ENCODE results near the gene ECSIT.

The ECSIT gene

GRCh38 chr19:11540645-11541044 is 11.7 kb upstream of the ECSIT start:
- DNase-seq = no peak
- H3K4me3 ChIP-seq (ENCODE audit: low read depth, low read length) = no peak overlapping the region
- in situ Hi-C loops (cut with HindIII; ENCODE audit: low pct_ligation_motif_present, low sequenced_read_pairs) = no loop called here
- H3K27me3 ChIP-seq (replicated peaks) = no peaks in the 10 kb centered on the region
- H3K36me3 ChIP-seq (replicated peaks) = no peaks in the 10 kb centered on the region
- no peak overlapping the region for H3K27ac ChIP-seq
- TF ChIP-seq, protein P1, sequence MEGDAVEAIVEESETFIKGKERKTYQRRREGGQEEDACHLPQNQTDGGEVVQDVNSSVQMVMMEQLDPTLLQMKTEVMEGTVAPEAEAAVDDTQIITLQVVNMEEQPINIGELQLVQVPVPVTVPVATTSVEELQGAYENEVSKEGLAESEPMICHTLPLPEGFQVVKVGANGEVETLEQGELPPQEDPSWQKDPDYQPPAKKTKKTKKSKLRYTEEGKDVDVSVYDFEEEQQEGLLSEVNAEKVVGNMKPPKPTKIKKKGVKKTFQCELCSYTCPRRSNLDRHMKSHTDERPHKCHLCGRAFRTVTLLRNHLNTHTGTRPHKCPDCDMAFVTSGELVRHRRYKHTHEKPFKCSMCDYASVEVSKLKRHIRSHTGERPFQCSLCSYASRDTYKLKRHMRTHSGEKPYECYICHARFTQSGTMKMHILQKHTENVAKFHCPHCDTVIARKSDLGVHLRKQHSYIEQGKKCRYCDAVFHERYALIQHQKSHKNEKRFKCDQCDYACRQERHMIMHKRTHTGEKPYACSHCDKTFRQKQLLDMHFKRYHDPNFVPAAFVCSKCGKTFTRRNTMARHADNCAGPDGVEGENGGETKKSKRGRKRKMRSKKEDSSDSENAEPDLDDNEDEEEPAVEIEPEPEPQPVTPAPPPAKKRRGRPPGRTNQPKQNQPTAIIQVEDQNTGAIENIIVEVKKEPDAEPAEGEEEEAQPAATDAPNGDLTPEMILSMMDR (IDR thresholded peaks at IDR 0.05; ENCODE audit: low read depth, low read length, missing control alignments) = no peak

DNA sequence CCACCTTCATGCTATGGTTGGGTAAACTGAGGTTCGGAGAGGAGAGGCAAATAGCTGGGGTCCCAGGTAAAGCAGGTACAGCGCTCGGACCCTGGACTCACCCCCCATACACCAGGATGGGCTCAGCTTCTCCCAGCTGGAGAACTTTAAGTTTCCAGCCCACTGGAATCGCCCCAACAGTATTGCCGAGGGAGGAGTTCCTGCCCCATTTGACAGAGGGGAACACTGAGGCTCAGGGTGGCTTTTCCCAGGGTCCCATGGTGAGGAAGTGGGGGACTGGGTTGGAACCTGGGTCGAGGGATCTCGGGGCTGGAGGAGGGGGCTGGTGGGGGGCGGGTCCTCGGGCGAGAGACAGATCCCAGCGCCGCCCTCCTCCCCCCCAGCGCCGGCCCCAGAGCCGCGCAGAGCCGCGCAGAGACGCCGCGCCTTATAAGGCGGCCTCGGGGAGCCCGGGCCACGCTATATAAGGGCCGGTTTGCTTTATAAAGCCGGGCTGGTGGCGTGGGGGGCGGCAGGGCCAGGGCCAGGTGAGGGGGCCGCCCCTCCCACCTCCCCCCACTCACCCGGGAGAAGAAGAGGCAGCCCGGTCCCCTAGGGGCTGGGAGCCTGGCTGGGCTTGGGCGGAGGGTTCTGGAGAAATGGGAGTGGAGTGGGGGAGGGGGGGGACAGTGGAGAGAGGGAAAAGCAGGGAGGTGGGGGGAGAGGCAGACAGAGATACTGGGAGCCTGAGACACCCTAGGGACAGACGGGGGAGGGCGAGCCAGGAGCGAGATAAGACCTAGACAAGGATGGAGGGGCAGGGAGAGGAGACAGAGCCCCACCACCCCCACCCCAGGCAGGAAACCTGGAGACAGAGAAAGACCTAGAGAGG is 10.8 kb upstream of the ECSIT start:
- DNase-seq = peak; percentile 28
- peak overlapping the region; percentile 36 for H3K4me3 ChIP-seq (ENCODE audit: low read depth, low read length)
- TF ChIP-seq, protein P1 (IDR thresholded peaks at IDR 0.05; ENCODE audit: low read depth, low read length, missing control alignments) = no peak

GRCh38 chr19:11538232-11539036 is 9.5 kb upstream of the ECSIT start, which contains the start of gene CNN1:
TSS of gene CNN1 (plus strand) at chr19:11538851. CDS start at chr19:11538928, 77 bp downstream.
- Histone ChIP-seq H3K4me3 (ENCODE audit: low read depth, low read length) (peak within 1 kb of the TSS; percentile 30), H3K36me3 (replicated peaks) (no peaks in the 10 kb centered on the region), H3K27me3 (replicated peaks) (no peaks in the 10 kb centered on the region), H3K27ac (no peak within 1 kb of the TSS)
- in situ Hi-C loops (cut with HindIII; ENCODE audit: low pct_ligation_motif_present, low sequenced_read_pairs) = no loop called here
- DNase-seq = peak; percentile 81
- TF ChIP-seq, protein P1 (IDR thresholded peaks at IDR 0.05; ENCODE audit: low read depth, low read length, missing control alignments) = no peak

More for the DNA sequence above, 10.8 kb upstream of the ECSIT start:
- H3K36me3 ChIP-seq (replicated peaks) = no peaks in the 10 kb centered on the region
- in situ Hi-C loops (cut with HindIII; ENCODE audit: low pct_ligation_motif_present, low sequenced_read_pairs) = no loop called here
- H3K27me3 ChIP-seq (replicated peaks) = no peaks in the 10 kb centered on the region
- no peak overlapping the region for H3K27ac ChIP-seq

- peak overlapping the region; percentile 80 for H3K27ac ChIP-seq
- DNase-seq = peak; percentile 89
- H3K36me3 ChIP-seq (replicated peaks) = no peaks in the 10 kb centered on the region
- TF ChIP-seq, protein P1 (IDR thresholded peaks at IDR 0.05; ENCODE audit: low read depth, low read length, missing control alignments) = peak; percentile 74
- no peaks in the 10 kb centered on the region for H3K27me3 ChIP-seq (replicated peaks)
- in situ Hi-C loops (cut with HindIII; ENCODE audit: low pct_ligation_motif_present, low sequenced_read_pairs) = no loop called here
- peak overlapping the region; percentile 37 for H3K4me3 ChIP-seq (ENCODE audit: low read depth, low read length)
These were observed 7.1 kb upstream of the ECSIT start for GRCh38 chr19:11535792-11536595.

GRCh38 chr19:11534948-11535347 is 6.0 kb upstream of the ECSIT start:
- H3K4me3 ChIP-seq (ENCODE audit: low read depth, low read length) = no peak overlapping the region
- TF ChIP-seq, protein P1 (IDR thresholded peaks at IDR 0.05; ENCODE audit: low read depth, low read length, missing control alignments) = no peak
- in situ Hi-C loops (cut with HindIII; ENCODE audit: low pct_ligation_motif_present, low sequenced_read_pairs) = no loop called here
- no peaks in the 10 kb centered on the region for H3K27me3 ChIP-seq (replicated peaks)
- no peaks in the 10 kb centered on the region for H3K36me3 ChIP-seq (replicated peaks)
- DNase-seq = no peak
- no peak overlapping the region for H3K27ac ChIP-seq

All from brain microvascular endothelial cell (primary cell).